ENCODE data around the gene TMED6.

The TMED6 gene

GRCh38 chr16:69324585-69325253 is 26.9 kb downstream of the TMED6 start:
- intact Hi-C loops (cut with micrococcal nuclease), result no loop called here
- H3K4me3 Mint-ChIP-seq, result no peak overlapping the region
- H3K36me3 Mint-ChIP-seq (ENCODE audit: low read depth), result peaks cover 95% of the 10 kb centered on the region
- H3K9me3 Mint-ChIP-seq, result no peaks in the 10 kb centered on the region
- H3K27me3 Mint-ChIP-seq, result no peaks in the 10 kb centered on the region
- H3K4me1 Mint-ChIP-seq (ENCODE audit: low read depth), result peaks cover 49% of the 10 kb centered on the region
- peak overlapping the region; percentile 40 for H3K27ac Mint-ChIP-seq

GRCh38 chr16:69324013-69324531 is 27.5 kb downstream of the TMED6 start:
- H3K4me3 Mint-ChIP-seq, result no peak overlapping the region
- no peaks in the 10 kb centered on the region for H3K9me3 Mint-ChIP-seq
- intact Hi-C loops (cut with micrococcal nuclease), result no loop called here
- peaks cover 42% of the 10 kb centered on the region for H3K4me1 Mint-ChIP-seq (ENCODE audit: low read depth)
- H3K27me3 Mint-ChIP-seq, result no peaks in the 10 kb centered on the region
- peaks cover 95% of the 10 kb centered on the region for H3K36me3 Mint-ChIP-seq (ENCODE audit: low read depth)
- peak overlapping the region; percentile 40 for H3K27ac Mint-ChIP-seq

DNA sequence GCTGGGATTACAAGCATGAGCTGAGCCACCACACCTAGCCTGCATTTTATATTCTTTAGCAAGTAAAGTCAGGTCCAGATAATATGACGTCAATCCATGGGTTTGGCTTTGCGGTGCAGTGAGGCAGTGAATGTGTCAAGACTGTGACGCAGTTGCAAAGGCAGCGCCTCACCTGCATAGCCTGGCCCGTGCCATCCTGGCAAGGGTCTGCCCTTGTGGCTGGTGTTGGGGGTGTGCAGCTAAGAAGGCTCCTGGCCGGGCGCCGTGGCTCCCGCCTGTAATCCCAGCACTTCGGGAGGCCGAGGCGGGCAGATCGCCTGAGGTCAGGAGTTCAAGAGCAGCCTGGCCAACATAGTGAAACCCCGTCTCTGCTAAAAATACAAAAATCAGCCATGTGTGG is 28.2 kb downstream of the TMED6 start:
- Mint-ChIP-seq H3K27me3 (no peaks in the 10 kb centered on the region), H3K4me1 (ENCODE audit: low read depth) (peaks cover 36% of the 10 kb centered on the region), H3K4me3 (no peak overlapping the region), H3K36me3 (ENCODE audit: low read depth) (peaks cover 95% of the 10 kb centered on the region), H3K27ac (no peak overlapping the region), H3K9me3 (no peaks in the 10 kb centered on the region)
- intact Hi-C loops (cut with micrococcal nuclease), result no loop called here

DNA sequence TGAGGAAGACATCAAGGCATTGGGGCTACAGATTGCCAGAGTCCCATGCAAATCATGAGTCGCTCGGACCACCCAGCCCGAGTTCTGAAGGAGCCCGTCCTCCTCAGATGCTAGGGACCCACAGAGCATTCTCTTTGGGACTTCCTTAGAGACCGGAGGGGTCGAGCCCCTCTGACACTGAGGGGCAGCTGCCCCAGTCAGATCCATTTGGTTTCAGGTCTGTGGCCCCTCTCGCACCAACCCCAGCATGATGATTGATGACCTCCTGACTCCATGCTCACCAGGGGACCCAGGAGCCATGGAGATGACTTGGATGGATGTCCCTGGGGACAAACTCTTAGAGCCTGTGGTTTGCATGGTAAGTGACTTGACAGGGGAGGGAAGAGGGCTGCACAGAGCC is 29.2 kb downstream of the TMED6 start:
- H3K9me3 Mint-ChIP-seq, result no peaks in the 10 kb centered on the region
- H3K27ac Mint-ChIP-seq, result no peak overlapping the region
- H3K4me1 Mint-ChIP-seq (ENCODE audit: low read depth), result peaks cover 32% of the 10 kb centered on the region
- H3K27me3 Mint-ChIP-seq, result no peaks in the 10 kb centered on the region
- intact Hi-C loops (cut with micrococcal nuclease), result no loop called here
- H3K4me3 Mint-ChIP-seq, result no peak overlapping the region
- peaks cover 100% of the 10 kb centered on the region for H3K36me3 Mint-ChIP-seq (ENCODE audit: low read depth)

GRCh38 chr16:69321080-69321479 is 30.5 kb downstream of the TMED6 start:
- intact Hi-C loops (cut with micrococcal nuclease), result no loop called here
- H3K27ac Mint-ChIP-seq, result no peak overlapping the region
- no peak overlapping the region for H3K4me3 Mint-ChIP-seq
- no peaks in the 10 kb centered on the region for H3K9me3 Mint-ChIP-seq
- peaks cover 100% of the 10 kb centered on the region for H3K36me3 Mint-ChIP-seq (ENCODE audit: low read depth)
- H3K4me1 Mint-ChIP-seq (ENCODE audit: low read depth), result peaks cover 31% of the 10 kb centered on the region
- no peaks in the 10 kb centered on the region for H3K27me3 Mint-ChIP-seq

GRCh38 chr16:69320740-69321073 is 30.9 kb downstream of the TMED6 start:
- H3K27me3 Mint-ChIP-seq, result no peaks in the 10 kb centered on the region
- H3K36me3 Mint-ChIP-seq (ENCODE audit: low read depth), result peaks cover 100% of the 10 kb centered on the region
- H3K4me1 Mint-ChIP-seq (ENCODE audit: low read depth), result peaks cover 27% of the 10 kb centered on the region
- H3K4me3 Mint-ChIP-seq, result no peak overlapping the region
- no peak overlapping the region for H3K27ac Mint-ChIP-seq
- intact Hi-C loops (cut with micrococcal nuclease), result no loop called here
- H3K9me3 Mint-ChIP-seq, result no peaks in the 10 kb centered on the region

- no peak overlapping the region for H3K4me3 Mint-ChIP-seq
- H3K36me3 Mint-ChIP-seq (ENCODE audit: low read depth), result peaks cover 100% of the 10 kb centered on the region
- intact Hi-C loops (cut with micrococcal nuclease), result no loop called here
- no peaks in the 10 kb centered on the region for H3K9me3 Mint-ChIP-seq
- H3K4me1 Mint-ChIP-seq (ENCODE audit: low read depth), result peaks cover 24% of the 10 kb centered on the region
- H3K27me3 Mint-ChIP-seq, result no peaks in the 10 kb centered on the region
- no peak overlapping the region for H3K27ac Mint-ChIP-seq
Observed at GRCh38 chr16:69319826-69320739, 31.5 kb downstream of the TMED6 start.

GRCh38 chr16:69319381-69319780 is 32.2 kb downstream of the TMED6 start:
- H3K9me3 Mint-ChIP-seq, result no peaks in the 10 kb centered on the region
- intact Hi-C loops (cut with micrococcal nuclease), result no loop called here
- H3K4me1 Mint-ChIP-seq (ENCODE audit: low read depth), result peaks cover 17% of the 10 kb centered on the region
- H3K27me3 Mint-ChIP-seq, result no peaks in the 10 kb centered on the region
- H3K27ac Mint-ChIP-seq, result no peak overlapping the region
- H3K4me3 Mint-ChIP-seq, result no peak overlapping the region
- peaks cover 100% of the 10 kb centered on the region for H3K36me3 Mint-ChIP-seq (ENCODE audit: low read depth)

GRCh38 chr16:69318911-69319289 is 32.7 kb downstream of the TMED6 start:
- no peak overlapping the region for H3K4me3 Mint-ChIP-seq
- peaks cover 100% of the 10 kb centered on the region for H3K36me3 Mint-ChIP-seq (ENCODE audit: low read depth)
- no peaks in the 10 kb centered on the region for H3K27me3 Mint-ChIP-seq
- H3K4me1 Mint-ChIP-seq (ENCODE audit: low read depth), result peaks cover 15% of the 10 kb centered on the region
- no peaks in the 10 kb centered on the region for H3K9me3 Mint-ChIP-seq
- intact Hi-C loops (cut with micrococcal nuclease), result no loop called here
- no peak overlapping the region for H3K27ac Mint-ChIP-seq

DNA sequence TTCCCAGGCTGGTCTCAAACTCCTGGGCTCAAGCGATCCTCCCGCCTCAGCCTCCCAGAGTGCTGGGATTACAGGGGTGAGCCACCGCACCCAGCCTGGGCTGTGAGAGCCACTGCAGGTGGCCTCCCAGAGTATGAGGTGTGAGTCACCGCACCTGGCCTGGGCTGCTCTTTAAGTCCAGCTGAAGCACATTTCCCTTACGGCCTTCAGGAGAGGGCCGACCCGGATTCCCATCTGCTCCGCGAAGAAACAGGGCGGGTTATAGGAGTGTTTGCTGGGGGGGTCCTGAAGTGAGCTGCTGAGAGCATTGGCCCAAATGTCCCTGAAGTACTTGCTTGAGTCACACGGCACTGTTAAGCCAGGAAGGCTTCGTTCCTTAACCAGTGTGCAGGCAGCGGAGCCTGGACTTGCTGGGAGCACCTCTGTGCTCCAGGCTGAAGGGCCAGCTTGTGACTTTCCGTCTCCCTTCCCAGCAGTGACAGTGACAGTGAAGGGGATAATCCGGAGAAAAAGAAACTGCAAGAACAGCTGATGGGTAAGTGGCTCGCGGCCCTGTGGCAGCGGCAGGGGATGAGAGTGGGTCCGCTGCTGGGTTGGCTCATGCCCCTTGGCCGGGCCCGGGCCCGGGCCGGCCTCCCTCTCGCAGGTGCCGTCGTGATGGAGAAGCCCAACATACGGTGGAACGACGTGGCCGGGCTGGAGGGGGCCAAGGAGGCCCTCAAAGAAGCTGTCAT is 33.2 kb downstream of the TMED6 start:
- Mint-ChIP-seq H3K36me3 (ENCODE audit: low read depth) (peaks cover 100% of the 10 kb centered on the region), H3K9me3 (no peaks in the 10 kb centered on the region), H3K27me3 (no peaks in the 10 kb centered on the region), H3K4me1 (ENCODE audit: low read depth) (peaks cover 15% of the 10 kb centered on the region), H3K4me3 (no peak overlapping the region), H3K27ac (no peak overlapping the region)
- intact Hi-C loops (cut with micrococcal nuclease), result no loop called here

DNA sequence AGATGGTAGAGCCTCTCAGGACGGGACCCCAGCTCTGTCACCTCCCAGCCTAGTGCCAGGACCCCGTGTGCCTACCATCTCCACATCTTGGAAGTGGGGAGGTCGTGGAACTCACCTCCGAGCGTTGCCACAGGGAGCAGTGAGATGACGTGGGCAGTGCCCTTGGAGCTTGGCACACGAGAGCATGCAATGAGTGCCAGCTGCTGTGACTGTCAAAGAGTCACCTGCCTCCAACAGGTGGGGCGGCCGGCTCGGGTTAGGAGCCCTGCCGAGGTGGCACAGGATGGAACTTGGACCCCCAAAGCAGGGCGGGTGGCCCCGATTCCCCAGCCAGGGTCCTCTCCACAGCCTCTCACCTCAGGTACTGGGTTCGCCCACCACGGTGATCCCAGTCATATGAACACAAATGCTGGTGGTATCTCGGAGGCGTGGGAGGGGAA is 35.0 kb downstream of the TMED6 start:
- H3K4me1 Mint-ChIP-seq (ENCODE audit: low read depth), result peaks cover 24% of the 10 kb centered on the region
- no peaks in the 10 kb centered on the region for H3K9me3 Mint-ChIP-seq
- intact Hi-C loops (cut with micrococcal nuclease), result no loop called here
- H3K27me3 Mint-ChIP-seq, result no peaks in the 10 kb centered on the region
- no peak overlapping the region for H3K27ac Mint-ChIP-seq
- H3K4me3 Mint-ChIP-seq, result no peak overlapping the region
- peaks cover 93% of the 10 kb centered on the region for H3K36me3 Mint-ChIP-seq (ENCODE audit: low read depth)

DNA sequence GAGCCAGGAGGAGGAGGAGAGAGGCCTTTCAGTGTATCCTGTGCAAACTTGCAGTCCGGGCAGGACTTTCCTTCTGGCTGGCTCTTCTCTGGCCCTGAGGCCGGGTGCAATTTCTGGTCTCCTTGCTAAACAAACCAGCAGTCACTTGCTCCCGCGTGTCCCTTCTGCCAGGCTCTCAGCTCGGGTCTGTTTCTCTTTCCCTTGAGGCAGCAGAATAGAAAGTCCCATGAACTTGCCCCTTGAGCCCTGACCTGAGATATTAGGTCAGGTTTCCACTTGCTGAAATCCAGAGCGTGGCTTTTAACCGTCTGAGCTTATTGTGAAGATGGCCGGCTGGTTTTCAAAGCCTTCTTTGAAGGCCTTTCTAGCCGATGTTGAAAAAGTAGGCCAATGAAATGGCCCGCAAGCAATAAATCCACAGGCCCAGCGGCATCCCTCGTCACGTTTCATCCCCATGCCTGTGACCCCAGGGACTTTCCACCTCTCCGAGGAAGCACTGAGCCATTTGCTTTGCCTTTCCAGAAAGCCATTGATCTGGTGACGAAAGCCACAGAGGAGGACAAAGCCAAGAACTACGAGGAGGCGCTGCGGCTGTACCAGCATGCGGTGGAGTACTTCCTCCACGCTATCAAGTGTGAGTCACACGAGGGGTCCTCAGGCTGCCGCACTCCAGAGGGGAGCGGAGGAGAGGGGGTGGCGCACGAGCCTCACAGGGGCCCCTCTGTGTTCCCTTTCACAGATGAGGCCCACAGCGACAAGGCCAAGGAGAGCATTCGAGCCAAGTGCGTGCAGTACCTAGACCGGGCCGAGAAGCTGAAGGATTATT is 35.9 kb downstream of the TMED6 start:
- Mint-ChIP-seq H3K36me3 (ENCODE audit: low read depth) (peaks cover 85% of the 10 kb centered on the region), H3K27me3 (no peaks in the 10 kb centered on the region), H3K27ac (no peak overlapping the region), H3K9me3 (no peaks in the 10 kb centered on the region), H3K4me1 (ENCODE audit: low read depth) (peaks cover 24% of the 10 kb centered on the region), H3K4me3 (no peak overlapping the region)
- intact Hi-C loops (cut with micrococcal nuclease), result no loop called here

DNA sequence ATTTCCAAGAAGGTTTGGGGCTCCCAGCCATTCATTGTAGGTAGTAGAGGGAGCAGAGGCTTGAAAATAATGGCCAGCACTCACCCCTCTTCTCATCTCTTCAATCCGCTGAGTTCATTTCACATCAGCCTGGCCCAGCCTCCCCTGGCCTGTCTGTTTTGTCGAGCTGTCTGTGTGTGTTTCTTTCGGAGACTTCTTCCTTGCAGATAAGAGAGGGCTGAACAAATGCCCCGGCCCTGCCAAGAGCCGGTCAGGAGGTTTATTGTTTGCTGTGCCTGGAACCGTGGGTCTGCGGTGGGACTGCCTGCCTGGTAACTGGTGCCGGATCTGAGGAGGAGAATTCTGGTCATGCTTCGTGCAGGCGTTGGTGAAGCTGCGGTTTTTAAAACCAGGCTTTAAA is 37.1 kb downstream of the TMED6 start:
- Mint-ChIP-seq H3K36me3 (ENCODE audit: low read depth) (peaks cover 74% of the 10 kb centered on the region), H3K27ac (no peak overlapping the region), H3K9me3 (no peaks in the 10 kb centered on the region), H3K27me3 (no peaks in the 10 kb centered on the region), H3K4me1 (ENCODE audit: low read depth) (peaks cover 24% of the 10 kb centered on the region), H3K4me3 (no peak overlapping the region)
- intact Hi-C loops (cut with micrococcal nuclease), result no loop called here
